Stomach smooth muscle (tissue), 2 donors: ENCODE data around the gene PRMT5.

Source experiments
- H3K27ac ChIP-seq: one replicate; pipeline ENCODE4 v1.7.0; 2013; ENCODE audit warnings: mild to moderate bottlenecking, low read length, inconsistent platforms
- H3K27me3 ChIP-seq, 2 donors: one replicate each; pipeline ENCODE4 v1.7.0; 2013; ENCODE audit warnings: low read length in 2 of 2; ENCODE audit not compliant: insufficient read depth in 2 of 2, control insufficient read depth in 1 of 2
- H3K36me3 ChIP-seq, 2 donors: one replicate each; pipeline ENCODE4 v1.7.0; 2013; ENCODE audit warnings: low read length in 2 of 2; ENCODE audit not compliant: control insufficient read depth in 2 of 2, insufficient read depth in 2 of 2
- H3K4me1 ChIP-seq: one replicate; pipeline ENCODE4 v1.7.0; 2013; ENCODE audit warnings: low read length; ENCODE audit not compliant: control insufficient read depth, insufficient read depth
- H3K4me3 ChIP-seq, 2 donors: one replicate each; pipeline ENCODE4 v1.7.0; 2013; ENCODE audit warnings: low read length in 2 of 2
- H3K9ac ChIP-seq, 2 donors: one replicate each; pipeline ENCODE4 v1.7.0; 2013; ENCODE audit warnings: low read length in 2 of 2, mild to moderate bottlenecking in 1 of 2
- H3K9me3 ChIP-seq, 2 donors: one replicate each; pipeline ENCODE4 v1.7.0; 2013; ENCODE audit warnings: low read length in 2 of 2; ENCODE audit not compliant: control insufficient read depth in 2 of 2
- donor health status: healthy.
- donor health status: Pancreatic carcinoma.

Gene PRMT5

GRCh38 chr14:22884738-22885523 lies 44.2 kb downstream of the PRMT5 start:
- H3K36me3 ChIP-seq, result no peaks in the 10 kb centered on the region
- H3K27ac ChIP-seq, result no peak overlapping the region
- H3K9ac ChIP-seq, result no peak overlapping the region
- H3K4me1 ChIP-seq, result peaks cover 30% of the 10 kb centered on the region
- H3K9me3 ChIP-seq, result no peaks in the 10 kb centered on the region
- H3K4me3 ChIP-seq, result no peak overlapping the region
- H3K27me3 ChIP-seq, result peaks cover 0 to 20% of the 10 kb centered on the region in 2 donors

- peaks cover 0 to 3% of the 10 kb centered on the region in 2 donors for H3K36me3 ChIP-seq
- peaks cover 30% of the 10 kb centered on the region for H3K4me1 ChIP-seq
- no peak overlapping the region for H3K9ac ChIP-seq
- H3K27me3 ChIP-seq, result peaks cover 0 to 20% of the 10 kb centered on the region in 2 donors
- no peak overlapping the region for H3K27ac ChIP-seq
- H3K9me3 ChIP-seq, result no peaks in the 10 kb centered on the region
- H3K4me3 ChIP-seq, result no peak overlapping the region
These were observed 45.0 kb downstream of the PRMT5 start for GRCh38 chr14:22884076-22884737.

- Histone ChIP-seq H3K27me3 (peaks cover 0 to 20% of the 10 kb centered on the region in 2 donors), H3K4me3 (no peak within 1 kb of the TSS), H3K27ac (no peak within 1 kb of the TSS), H3K36me3 (peaks cover 2 to 3% of the 10 kb centered on the region in 2 donors), H3K9me3 (no peaks in the 10 kb centered on the region), H3K4me1 (peaks cover 30% of the 10 kb centered on the region), H3K9ac (peak within 1 kb of the TSS in 1 of 2 donors; percentile 23)
These were observed 45.8 kb downstream of the PRMT5 start, which contains the start of gene REM2 for GRCh38 chr14:22883173-22883976. Gene REM2, plus strand, starts transcription at chr14:22883222. Its CDS starts 66 bp downstream, at chr14:22883288.

GRCh38 chr14:22882529-22883172 lies 46.5 kb downstream of the PRMT5 start:
- Histone ChIP-seq H3K9ac (peak overlapping the region in 1 of 2 donors; percentile 23), H3K9me3 (no peaks in the 10 kb centered on the region), H3K27me3 (peaks cover 0 to 17% of the 10 kb centered on the region in 2 donors), H3K36me3 (peaks cover 9 to 10% of the 10 kb centered on the region in 2 donors), H3K4me3 (no peak overlapping the region), H3K4me1 (peaks cover 24% of the 10 kb centered on the region), H3K27ac (no peak overlapping the region)

- Histone ChIP-seq H3K27ac (no peak overlapping the region), H3K9me3 (no peaks in the 10 kb centered on the region), H3K27me3 (peaks cover 0 to 13% of the 10 kb centered on the region in 2 donors), H3K4me1 (peaks cover 19% of the 10 kb centered on the region), H3K9ac (no peak overlapping the region), H3K4me3 (no peak overlapping the region), H3K36me3 (peaks cover 15 to 16% of the 10 kb centered on the region in 2 donors)
These were observed 47.1 kb downstream of the PRMT5 start for GRCh38 chr14:22882064-22882463.

GRCh38 chr14:22878271-22879246 lies 50.6 kb downstream of the PRMT5 start:
- Histone ChIP-seq H3K4me1 (peaks cover 24% of the 10 kb centered on the region), H3K27me3 (peaks cover 0 to 2% of the 10 kb centered on the region in 2 donors), H3K9me3 (no peaks in the 10 kb centered on the region), H3K27ac (no peak overlapping the region), H3K4me3 (no peak overlapping the region), H3K36me3 (peaks cover 44 to 45% of the 10 kb centered on the region in 2 donors), H3K9ac (no peak overlapping the region)

- H3K36me3 ChIP-seq, result peaks cover 44 to 45% of the 10 kb centered on the region in 2 donors
- H3K27ac ChIP-seq, result no peak overlapping the region
- H3K4me3 ChIP-seq, result no peak overlapping the region
These were observed 52.1 kb downstream of the PRMT5 start for GRCh38 chr14:22877000-22877501.

GRCh38 chr14:22875748-22876319 lies 53.3 kb downstream of the PRMT5 start:
- Histone ChIP-seq H3K4me3 (no peak overlapping the region), H3K36me3 (peaks cover 44 to 45% of the 10 kb centered on the region in 2 donors), H3K27ac (no peak overlapping the region), H3K9ac (no peak overlapping the region), H3K9me3 (no peaks in the 10 kb centered on the region), H3K4me1 (peaks cover 24% of the 10 kb centered on the region), H3K27me3 (no peaks in the 10 kb centered on the region)

More at GRCh38 chr14:22877000-22877501, 52.1 kb downstream of the PRMT5 start:
- Histone ChIP-seq H3K9me3 (no peaks in the 10 kb centered on the region), H3K9ac (no peak overlapping the region), H3K4me1 (peaks cover 20% of the 10 kb centered on the region), H3K27me3 (no peaks in the 10 kb centered on the region)
